Measurements from ENCODE around the gene GGT5.
"Not testable (repeated sequence)": the region's sequence is repeated elsewhere in the genome, so short reads cannot be mapped to it uniquely, and the experiment has no call there.

GGT5 gene

DNA sequence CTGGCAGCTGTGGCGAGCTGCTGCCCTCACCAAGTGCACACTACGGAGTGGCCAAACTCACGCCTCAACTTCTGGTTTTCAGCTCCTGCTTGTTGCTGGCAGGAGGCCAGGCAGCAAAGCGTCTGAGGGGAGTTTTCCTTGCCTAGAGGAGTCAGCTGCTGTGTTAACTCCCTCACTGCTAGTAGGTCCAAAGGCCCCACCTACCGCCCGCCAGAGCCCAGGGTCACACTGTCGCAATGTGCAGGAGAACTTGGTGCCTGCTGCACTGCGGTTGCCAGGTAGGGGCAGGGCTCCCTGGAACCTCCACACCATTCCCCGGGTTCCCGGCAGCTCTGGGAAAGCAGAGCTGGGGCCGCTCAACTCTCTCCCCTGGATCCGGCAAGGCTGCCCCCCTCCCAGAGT, at the start of gene GGT5:
GGT5 (minus strand) TSS at position 53 of the 402 bp plus-strand sequence. CDS start 357 bp downstream, outside the sequence.
- H3K4me3 ChIP-seq (replicated peaks; ENCODE audit: low read depth, low read length); DNase-seq (ENCODE audit: extremely low read depth, low read depth): not testable (repeated sequence)

DNA sequence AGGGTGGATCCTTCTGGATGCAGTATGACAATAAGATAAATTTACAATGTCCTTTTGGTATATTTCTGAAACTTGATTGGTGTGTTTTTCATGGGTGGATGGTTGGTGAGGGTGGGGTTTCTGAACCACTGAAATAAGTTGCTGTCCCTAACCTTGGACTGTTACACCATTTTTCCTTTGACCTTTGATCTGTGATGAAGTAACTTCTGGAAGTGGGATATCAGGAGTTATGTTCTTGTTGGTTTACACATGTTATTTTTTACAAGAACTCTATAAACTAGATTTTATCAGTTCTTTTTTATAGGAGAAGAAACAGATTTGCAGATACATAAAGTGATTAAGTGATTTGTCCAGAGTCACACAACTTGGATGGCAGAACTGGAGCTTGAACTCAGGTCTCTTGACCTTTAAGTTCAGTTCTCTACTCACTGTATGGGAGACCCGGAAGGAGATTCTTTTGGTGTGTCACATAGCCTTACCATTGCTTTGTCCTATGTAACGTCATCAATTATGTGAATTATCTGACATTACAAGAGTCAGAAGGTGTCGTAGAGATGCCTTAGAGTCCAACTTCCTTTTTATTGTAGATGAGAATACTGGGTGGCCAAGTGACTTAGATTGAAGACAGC, 47.4 kb upstream of the GGT5 start:
- H3K4me3 ChIP-seq (replicated peaks; ENCODE audit: low read depth, low read length); DNase-seq (ENCODE audit: extremely low read depth, low read depth): not testable (repeated sequence)

DNA sequence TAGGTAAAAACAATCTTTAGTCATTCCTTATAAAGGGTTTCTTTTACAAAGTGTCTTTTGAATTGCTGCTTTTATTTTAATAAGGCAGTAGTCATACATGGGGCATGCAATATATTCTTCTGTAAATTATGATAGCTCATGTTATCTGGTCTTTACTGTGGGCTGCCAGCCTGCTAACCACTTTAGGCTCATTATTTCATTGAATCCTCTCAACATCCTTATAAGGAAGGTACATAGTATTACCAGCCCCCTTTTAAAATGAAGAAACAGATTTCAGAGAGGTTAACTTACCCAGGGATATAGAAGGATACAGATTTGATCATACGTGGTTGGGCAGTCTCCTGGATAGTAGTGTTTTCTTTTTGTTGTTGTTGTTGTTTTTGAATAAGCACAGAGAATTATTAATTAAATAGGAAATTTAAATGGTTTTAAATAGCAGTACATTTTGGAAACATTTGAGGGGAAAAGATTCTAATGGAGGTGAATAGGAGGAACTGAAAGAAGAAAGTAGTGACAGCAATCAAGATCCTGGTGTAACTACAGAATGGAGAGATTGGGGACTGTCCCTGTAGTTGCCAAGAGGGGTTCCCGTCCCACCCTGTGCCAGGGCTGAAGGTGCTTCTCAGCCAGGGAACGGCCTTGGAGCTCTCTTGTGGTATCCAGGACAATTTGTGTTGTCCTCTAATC, 46.8 kb upstream of the GGT5 start:
- no peak for DNase-seq (ENCODE audit: extremely low read depth, low read depth)
- TF ChIP-seq, protein P1, sequence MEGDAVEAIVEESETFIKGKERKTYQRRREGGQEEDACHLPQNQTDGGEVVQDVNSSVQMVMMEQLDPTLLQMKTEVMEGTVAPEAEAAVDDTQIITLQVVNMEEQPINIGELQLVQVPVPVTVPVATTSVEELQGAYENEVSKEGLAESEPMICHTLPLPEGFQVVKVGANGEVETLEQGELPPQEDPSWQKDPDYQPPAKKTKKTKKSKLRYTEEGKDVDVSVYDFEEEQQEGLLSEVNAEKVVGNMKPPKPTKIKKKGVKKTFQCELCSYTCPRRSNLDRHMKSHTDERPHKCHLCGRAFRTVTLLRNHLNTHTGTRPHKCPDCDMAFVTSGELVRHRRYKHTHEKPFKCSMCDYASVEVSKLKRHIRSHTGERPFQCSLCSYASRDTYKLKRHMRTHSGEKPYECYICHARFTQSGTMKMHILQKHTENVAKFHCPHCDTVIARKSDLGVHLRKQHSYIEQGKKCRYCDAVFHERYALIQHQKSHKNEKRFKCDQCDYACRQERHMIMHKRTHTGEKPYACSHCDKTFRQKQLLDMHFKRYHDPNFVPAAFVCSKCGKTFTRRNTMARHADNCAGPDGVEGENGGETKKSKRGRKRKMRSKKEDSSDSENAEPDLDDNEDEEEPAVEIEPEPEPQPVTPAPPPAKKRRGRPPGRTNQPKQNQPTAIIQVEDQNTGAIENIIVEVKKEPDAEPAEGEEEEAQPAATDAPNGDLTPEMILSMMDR (IDR thresholded peaks at IDR 0.05; ENCODE audit: low read depth, low read length, missing control alignments): no peak
- H3K4me3 ChIP-seq (replicated peaks; ENCODE audit: low read depth, low read length): no peak overlapping the region

GRCh38 chr22:24290459-24290858, 45.6 kb upstream of the GGT5 start:
- no peak for DNase-seq (ENCODE audit: extremely low read depth, low read depth)
- H3K4me3 ChIP-seq (replicated peaks; ENCODE audit: low read depth, low read length): no peak overlapping the region
- TF ChIP-seq, protein P1 (IDR thresholded peaks at IDR 0.05; ENCODE audit: low read depth, low read length, missing control alignments): no peak

DNA sequence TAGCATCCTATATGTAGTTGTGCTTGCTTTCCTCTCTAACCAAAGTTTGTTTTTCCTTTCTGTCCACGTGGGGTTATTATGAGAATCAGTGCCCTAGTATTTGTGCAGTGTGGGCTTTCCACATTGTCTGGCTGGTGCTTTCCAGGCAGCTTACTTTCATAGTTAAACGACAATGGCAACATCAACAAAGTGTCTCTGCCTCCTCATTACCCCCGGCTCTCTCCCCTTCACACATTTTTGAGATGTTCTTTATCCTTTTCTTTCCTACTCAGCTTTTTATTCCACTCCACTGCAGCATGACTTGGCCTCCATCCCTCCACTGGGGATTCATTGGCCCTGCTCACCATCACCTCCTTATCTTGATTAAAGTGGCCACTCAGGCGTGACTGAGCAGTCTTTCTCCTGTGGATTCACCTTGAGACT, 44.9 kb upstream of the GGT5 start:
- TF ChIP-seq, protein P1 (IDR thresholded peaks at IDR 0.05; ENCODE audit: low read depth, low read length, missing control alignments): no peak
- no peak for DNase-seq (ENCODE audit: extremely low read depth, low read depth)
- H3K4me3 ChIP-seq (replicated peaks; ENCODE audit: low read depth, low read length): no peak overlapping the region

GRCh38 chr22:24289114-24289513, 44.2 kb upstream of the GGT5 start:
- TF ChIP-seq, protein P1 (IDR thresholded peaks at IDR 0.05; ENCODE audit: low read depth, low read length, missing control alignments): no peak
- H3K4me3 ChIP-seq (replicated peaks; ENCODE audit: low read depth, low read length): no peak overlapping the region
- peak; percentile 52 for DNase-seq (ENCODE audit: extremely low read depth, low read depth)

- DNase-seq (ENCODE audit: extremely low read depth, low read depth); H3K4me3 ChIP-seq (replicated peaks; ENCODE audit: low read depth, low read length): not testable (repeated sequence)
Observed at GRCh38 chr22:24287801-24288200, 42.9 kb upstream of the GGT5 start.

- not testable (repeated sequence) for H3K4me3 ChIP-seq (replicated peaks; ENCODE audit: low read depth, low read length); DNase-seq (ENCODE audit: extremely low read depth, low read depth)
Observed at GRCh38 chr22:24287212-24287611, 42.3 kb upstream of the GGT5 start.

DNA sequence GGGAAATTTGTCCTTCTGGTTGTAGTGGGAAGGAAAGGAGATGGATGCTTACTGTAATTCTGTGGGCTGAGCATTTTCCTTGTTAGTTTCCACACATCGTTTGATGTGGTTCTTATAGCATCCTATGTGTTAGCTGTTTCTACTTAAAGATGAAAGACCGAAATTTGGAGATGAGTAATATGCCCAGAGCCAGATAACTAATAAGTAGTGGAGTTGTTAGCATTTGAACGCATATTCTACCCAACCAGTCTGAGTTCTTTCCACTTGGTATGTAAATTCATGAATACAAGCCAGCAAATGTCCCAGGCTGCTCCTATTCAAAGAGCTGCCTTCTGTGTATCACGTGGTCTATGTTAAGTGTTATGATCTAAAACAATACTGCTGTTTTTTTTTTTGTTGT, 40.4 kb upstream of the GGT5 start:
- DNase-seq (ENCODE audit: extremely low read depth, low read depth): no peak
- TF ChIP-seq, protein P1 (IDR thresholded peaks at IDR 0.05; ENCODE audit: low read depth, low read length, missing control alignments): no peak
- no peak overlapping the region for H3K4me3 ChIP-seq (replicated peaks; ENCODE audit: low read depth, low read length)

Data from HFF-Myc (cell line).